UCSD-AML1 (cell line): ENCODE results near the gene TTC29.
"Not testable (repeated sequence)": the region's sequence is repeated elsewhere in the genome, so short reads cannot be mapped to it uniquely, and the experiment has no call there.

Experiments
- DNase-seq: peaks from one replicate; lab custom pipeline; 2025; ENCODE audit not compliant: unreplicated experiment; lab: John Stamatoyannopoulos, UW

The TTC29 gene

GRCh38 chr4:146883070-146883469 lies 62.6 kb downstream of the TTC29 start:
- DNase-seq = no peak

GRCh38 chr4:146857298-146857697 lies 88.4 kb downstream of the TTC29 start:
- DNase-seq = no peak

GRCh38 chr4:146855761-146856160 lies 89.9 kb downstream of the TTC29 start:
- DNase-seq = no peak

GRCh38 chr4:146852360-146852759 lies 93.3 kb downstream of the TTC29 start:
- no peak for DNase-seq

- no peak for DNase-seq
Measured at GRCh38 chr4:146847345-146847744, 98.3 kb downstream of the TTC29 start.

GRCh38 chr4:146846882-146847281 lies 98.8 kb downstream of the TTC29 start:
- DNase-seq = no peak

- DNase-seq = no peak
Measured at GRCh38 chr4:146844761-146845160, 100.9 kb downstream of the TTC29 start.

GRCh38 chr4:146842876-146843275 lies 102.8 kb downstream of the TTC29 start:
- DNase-seq = no peak

- DNase-seq = no peak
Measured at GRCh38 chr4:146840731-146841130, 104.9 kb downstream of the TTC29 start.

- no peak for DNase-seq
Measured at GRCh38 chr4:146835096-146835495, 110.6 kb downstream of the TTC29 start.

GRCh38 chr4:146834263-146835034 lies 111.2 kb downstream of the TTC29 start:
- DNase-seq = no peak

GRCh38 chr4:146833530-146833929 lies 112.1 kb downstream of the TTC29 start:
- no peak for DNase-seq

- DNase-seq = not testable (repeated sequence)
Measured at GRCh38 chr4:146822980-146823379, 122.7 kb downstream of the TTC29 start.

GRCh38 chr4:146814750-146815149 lies 130.9 kb downstream of the TTC29 start:
- DNase-seq = no peak

- no peak for DNase-seq
Measured at GRCh38 chr4:146795711-146796110, 150.0 kb downstream of the TTC29 start.

- no peak for DNase-seq
Measured at GRCh38 chr4:146793727-146794126, 151.9 kb downstream of the TTC29 start.

GRCh38 chr4:146791439-146791838 lies 154.2 kb downstream of the TTC29 start:
- DNase-seq = no peak

GRCh38 chr4:146790515-146790914 lies 155.1 kb downstream of the TTC29 start:
- no peak for DNase-seq

- no peak for DNase-seq
Measured at GRCh38 chr4:146787731-146788130, 157.9 kb downstream of the TTC29 start.

GRCh38 chr4:146776691-146777090 lies 169.0 kb downstream of the TTC29 start:
- no peak for DNase-seq

- DNase-seq = no peak
Measured at GRCh38 chr4:146763560-146763959, 182.1 kb downstream of the TTC29 start.

GRCh38 chr4:146762016-146762415 lies 183.6 kb downstream of the TTC29 start:
- DNase-seq = no peak

- DNase-seq = no peak
Measured at GRCh38 chr4:146742416-146742815, 203.2 kb downstream of the TTC29 start.
